ENCODE measurements around the gene LSM12. TPM values are rescaled to one million over a fixed set of nuclear protein-coding genes. Genes with fewer than 3 reads are reported as not detected.

Gene LSM12
- total RNA-seq, 1 donor: 77.5 TPM

GRCh38 chr17:44094701-44095387, 28.4 kb upstream of the LSM12 start:
- DNase-seq (ENCODE audit: low read depth): no peak
- TF ChIP-seq, protein P1, sequence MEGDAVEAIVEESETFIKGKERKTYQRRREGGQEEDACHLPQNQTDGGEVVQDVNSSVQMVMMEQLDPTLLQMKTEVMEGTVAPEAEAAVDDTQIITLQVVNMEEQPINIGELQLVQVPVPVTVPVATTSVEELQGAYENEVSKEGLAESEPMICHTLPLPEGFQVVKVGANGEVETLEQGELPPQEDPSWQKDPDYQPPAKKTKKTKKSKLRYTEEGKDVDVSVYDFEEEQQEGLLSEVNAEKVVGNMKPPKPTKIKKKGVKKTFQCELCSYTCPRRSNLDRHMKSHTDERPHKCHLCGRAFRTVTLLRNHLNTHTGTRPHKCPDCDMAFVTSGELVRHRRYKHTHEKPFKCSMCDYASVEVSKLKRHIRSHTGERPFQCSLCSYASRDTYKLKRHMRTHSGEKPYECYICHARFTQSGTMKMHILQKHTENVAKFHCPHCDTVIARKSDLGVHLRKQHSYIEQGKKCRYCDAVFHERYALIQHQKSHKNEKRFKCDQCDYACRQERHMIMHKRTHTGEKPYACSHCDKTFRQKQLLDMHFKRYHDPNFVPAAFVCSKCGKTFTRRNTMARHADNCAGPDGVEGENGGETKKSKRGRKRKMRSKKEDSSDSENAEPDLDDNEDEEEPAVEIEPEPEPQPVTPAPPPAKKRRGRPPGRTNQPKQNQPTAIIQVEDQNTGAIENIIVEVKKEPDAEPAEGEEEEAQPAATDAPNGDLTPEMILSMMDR (IDR thresholded peaks at IDR 0.05; ENCODE audit: insufficient read depth, low read length): no peak
- H3K4me3 ChIP-seq (ENCODE audit: low read depth, low read length): no peak overlapping the region

GRCh38 chr17:44093231-44093900, 26.9 kb upstream of the LSM12 start:
- TF ChIP-seq, protein P1 (IDR thresholded peaks at IDR 0.05; ENCODE audit: insufficient read depth, low read length): no peak
- DNase-seq (ENCODE audit: low read depth): no peak
- H3K4me3 ChIP-seq (ENCODE audit: low read depth, low read length): no peak overlapping the region

GRCh38 chr17:44092051-44092450, 25.6 kb upstream of the LSM12 start:
- H3K4me3 ChIP-seq (ENCODE audit: low read depth, low read length): no peak overlapping the region
- DNase-seq (ENCODE audit: low read depth): no peak
- TF ChIP-seq, protein P1 (IDR thresholded peaks at IDR 0.05; ENCODE audit: insufficient read depth, low read length): no peak

DNA sequence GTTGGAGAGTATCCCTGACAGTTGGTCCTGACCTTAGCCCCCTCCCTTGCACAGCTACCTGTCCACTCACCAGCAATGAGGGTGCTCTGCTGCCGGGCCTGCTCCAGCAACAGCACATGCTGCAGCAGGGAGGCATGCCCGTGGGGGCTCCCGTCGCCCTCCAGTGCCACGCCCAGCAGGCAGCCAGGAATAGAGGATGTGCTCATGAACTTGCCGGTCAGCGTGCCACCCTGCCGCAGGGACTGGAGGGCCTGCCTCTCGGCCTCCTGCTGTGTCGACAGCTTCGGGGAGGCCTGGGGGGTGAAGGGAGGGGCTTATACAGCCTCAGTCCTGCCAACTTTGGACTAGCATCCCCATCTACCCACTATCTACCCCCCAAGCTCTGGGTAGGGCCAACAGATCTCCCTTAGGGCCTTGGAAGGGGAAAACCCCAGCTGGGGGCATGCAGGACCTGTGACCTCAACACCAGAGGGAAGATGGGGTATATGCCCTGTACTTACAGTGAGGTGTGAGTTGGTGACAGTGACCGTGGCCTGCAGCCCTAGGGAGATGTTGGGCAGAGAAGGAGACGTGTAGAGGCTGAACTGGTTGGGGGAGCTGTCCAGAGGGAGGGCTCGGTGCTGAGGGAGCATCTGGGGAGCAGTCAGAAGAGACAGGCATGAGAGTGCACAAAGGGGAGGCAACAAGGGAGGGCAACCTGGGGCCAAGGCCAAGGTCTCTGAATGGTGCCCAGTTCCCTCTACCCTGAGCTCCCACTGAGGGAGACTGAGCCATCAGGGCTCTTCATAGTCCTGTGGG, 24.9 kb upstream of the LSM12 start:
- no peak overlapping the region for H3K4me3 ChIP-seq (ENCODE audit: low read depth, low read length)
- DNase-seq (ENCODE audit: low read depth): no peak
- TF ChIP-seq, protein P1 (IDR thresholded peaks at IDR 0.05; ENCODE audit: insufficient read depth, low read length): no peak

- TF ChIP-seq, protein P1 (IDR thresholded peaks at IDR 0.05; ENCODE audit: insufficient read depth, low read length): no peak
- no peak for DNase-seq (ENCODE audit: low read depth)
- H3K4me3 ChIP-seq (ENCODE audit: low read depth, low read length): no peak overlapping the region
Measured at GRCh38 chr17:44088254-44088653, 21.8 kb upstream of the LSM12 start.

- no peak for DNase-seq (ENCODE audit: low read depth)
- no peak overlapping the region for H3K4me3 ChIP-seq (ENCODE audit: low read depth, low read length)
- TF ChIP-seq, protein P1 (IDR thresholded peaks at IDR 0.05; ENCODE audit: insufficient read depth, low read length): no peak
Measured at GRCh38 chr17:44087319-44087718, 20.8 kb upstream of the LSM12 start.

All from fibroblast of the aortic adventitia (primary cell).